CD4-positive, alpha-beta T cell treated with Interferon alpha-2 for 1 hour (primary cell): ENCODE results near the gene GABBR1.
"Not testable (repeated sequence)": the region's sequence is repeated elsewhere in the genome, so short reads cannot be mapped to it uniquely, and the experiment has no call there.

Source experiments
- DNase-seq, 2 donors: peaks; one replicate each; pipeline ENCODE4 v3.0.0-alpha.2; 2020 to 2022

Gene GABBR1

GRCh38 chr6:29632789-29633533 is at the start of gene GABBR1:
Gene GABBR1, minus strand, starts transcription at chr6:29633183. Its CDS starts 798 bp downstream, at chr6:29632385.
- peak; percentile 66 to 77 for DNase-seq

- DNase-seq, result no peak
Observed at GRCh38 chr6:29681811-29682210, 48.8 kb upstream of the GABBR1 start.

- no peak for DNase-seq
Observed at GRCh38 chr6:29680904-29681303, 47.9 kb upstream of the GABBR1 start, which contains the start of gene ZFP57. Gene ZFP57, minus strand, starts transcription at chr6:29681152. Its CDS starts 4,149 bp downstream, at chr6:29677003.

GRCh38 chr6:29680416-29680815 is 47.4 kb upstream of the GABBR1 start:
- no peak for DNase-seq

- no peak for DNase-seq
Observed at GRCh38 chr6:29679962-29680361, 47.0 kb upstream of the GABBR1 start.

- no peak for DNase-seq
Observed at GRCh38 chr6:29678114-29678513, 45.1 kb upstream of the GABBR1 start.

GRCh38 chr6:29676981-29677601 is 44.1 kb upstream of the GABBR1 start:
- DNase-seq, result no peak

- DNase-seq, result no peak
Observed at GRCh38 chr6:29675561-29675960, 42.6 kb upstream of the GABBR1 start.

GRCh38 chr6:29674008-29674407 is 41.0 kb upstream of the GABBR1 start:
- DNase-seq, result no peak

- DNase-seq, result no peak
Observed at GRCh38 chr6:29673161-29673560, 40.2 kb upstream of the GABBR1 start.

- DNase-seq, result not testable (repeated sequence)
Observed at GRCh38 chr6:29672116-29672515, 39.1 kb upstream of the GABBR1 start.

- no peak for DNase-seq
Observed at GRCh38 chr6:29671026-29671425, 38.0 kb upstream of the GABBR1 start.

- DNase-seq, result no peak
Observed at GRCh38 chr6:29667158-29667557, 34.2 kb upstream of the GABBR1 start.

- DNase-seq, result no peak
Observed at GRCh38 chr6:29666826-29667130, 33.8 kb upstream of the GABBR1 start.

GRCh38 chr6:29665942-29666825 is 33.2 kb upstream of the GABBR1 start:
- DNase-seq, result no peak

- DNase-seq, result no peak
Observed at GRCh38 chr6:29663300-29664042, 30.5 kb upstream of the GABBR1 start.

GRCh38 chr6:29661502-29662141 is 28.6 kb upstream of the GABBR1 start:
- DNase-seq, result not testable (repeated sequence)

GRCh38 chr6:29661071-29661470 is 28.1 kb upstream of the GABBR1 start:
- no peak for DNase-seq

- DNase-seq, result no peak
Observed at GRCh38 chr6:29656798-29657197, 23.8 kb upstream of the GABBR1 start, which contains the start of gene MOG. Gene MOG, plus strand, starts transcription at chr6:29657092. Its CDS starts 118 bp downstream, at chr6:29657210.

GRCh38 chr6:29656157-29656556 is 23.2 kb upstream of the GABBR1 start:
- no peak for DNase-seq

- DNase-seq, result no peak
Observed at GRCh38 chr6:29655658-29656057, 22.7 kb upstream of the GABBR1 start.

GRCh38 chr6:29653452-29654038 is 20.6 kb upstream of the GABBR1 start:
- DNase-seq, result peak; percentile 54 to 77
